ENCODE results near the gene FAM110A.

Gene FAM110A

DNA sequence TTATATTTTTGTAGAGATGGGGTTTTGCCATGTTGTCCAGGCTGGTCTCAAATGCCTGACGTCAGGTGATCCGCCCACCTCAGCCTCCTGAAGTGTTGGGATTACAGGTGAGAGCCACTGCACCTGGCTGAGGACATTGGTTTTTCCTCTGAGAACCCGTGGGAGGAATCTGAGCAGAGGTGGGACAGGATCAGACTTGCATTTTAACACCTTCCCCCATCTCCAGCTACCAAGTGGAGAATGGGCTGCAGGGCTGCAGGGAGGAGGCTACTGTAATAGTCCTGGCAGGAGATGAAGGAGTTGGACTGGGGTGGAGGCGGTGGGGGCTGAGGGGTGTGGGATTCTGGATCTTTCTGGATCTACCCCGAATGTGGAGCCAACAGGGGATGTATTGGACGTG, 24.5 kb downstream of the FAM110A start:
- Histone ChIP-seq H3K9ac (ENCODE audit: low read depth, low read length) (no peak overlapping the region), H3K4me3 (ENCODE audit: low read length) (no peak overlapping the region), H3K4me1 (ENCODE audit: insufficient read depth, low read length) (no peaks in the 10 kb centered on the region), H3K27ac (ENCODE audit: low read depth, low read length) (no peak overlapping the region), H3K9me3 (ENCODE audit: insufficient read depth, low read depth, low read length) (no peaks in the 10 kb centered on the region), H3K36me3 (ENCODE audit: insufficient read depth, low read length) (no peaks in the 10 kb centered on the region), H3K27me3 (ENCODE audit: insufficient read depth, low read length) (no peaks in the 10 kb centered on the region)
- WGBS, result 86% methylated on average over 6 of the region's 6 CpGs

DNA sequence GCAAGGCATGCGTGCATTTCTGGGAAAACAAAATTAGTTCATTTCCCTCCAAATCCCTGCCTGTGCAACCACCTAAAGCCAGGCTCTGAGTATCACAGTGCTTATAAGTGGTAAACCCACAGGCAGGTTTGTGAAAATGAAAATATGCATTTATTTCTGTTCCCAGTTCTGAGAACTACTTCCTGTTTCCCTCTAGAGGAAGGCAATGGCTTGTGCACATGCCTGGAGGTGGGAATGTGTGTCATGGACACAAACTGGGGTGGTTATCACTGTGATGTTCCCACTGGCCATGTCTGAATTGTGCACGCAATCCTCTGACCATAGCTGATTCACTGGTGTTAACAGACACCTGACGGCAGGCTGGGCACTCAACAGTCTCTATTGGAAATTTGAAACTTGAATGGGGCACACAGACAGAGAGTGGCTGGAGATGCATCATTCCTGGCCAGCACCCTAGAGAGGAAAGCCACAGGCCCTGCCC, 26.3 kb downstream of the FAM110A start:
- Histone ChIP-seq H3K27me3 (ENCODE audit: insufficient read depth, low read length) (no peaks in the 10 kb centered on the region), H3K4me3 (ENCODE audit: low read length) (no peak overlapping the region), H3K27ac (ENCODE audit: low read depth, low read length) (no peak overlapping the region), H3K4me1 (ENCODE audit: insufficient read depth, low read length) (no peaks in the 10 kb centered on the region), H3K9ac (ENCODE audit: low read depth, low read length) (no peak overlapping the region), H3K9me3 (ENCODE audit: insufficient read depth, low read depth, low read length) (no peaks in the 10 kb centered on the region), H3K36me3 (ENCODE audit: insufficient read depth, low read length) (no peaks in the 10 kb centered on the region)
- WGBS, result 58% methylated on average over 3 of the region's 3 CpGs

DNA sequence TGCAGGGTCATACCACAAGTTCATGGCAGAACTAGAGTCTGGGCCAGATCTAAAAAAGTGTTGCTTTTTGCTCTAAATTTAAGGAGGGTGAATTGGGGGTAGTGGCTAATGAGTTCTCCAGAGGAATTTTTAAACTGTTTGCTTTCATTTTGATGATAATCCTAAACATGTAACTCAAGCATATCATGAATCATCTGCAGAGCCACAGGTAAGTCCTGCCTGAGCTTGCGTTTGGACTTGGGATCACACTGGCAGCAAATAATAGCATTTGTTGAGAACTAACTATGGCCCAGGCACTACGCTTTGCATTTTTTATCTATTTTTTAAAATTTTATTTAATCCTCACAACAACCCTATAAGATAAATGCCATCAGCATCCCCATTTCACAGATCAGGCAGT, 27.4 kb downstream of the FAM110A start:
- 92% methylated on average over 2 of the region's 2 CpGs for WGBS
- Histone ChIP-seq H3K9ac (ENCODE audit: low read depth, low read length) (no peak overlapping the region), H3K9me3 (ENCODE audit: insufficient read depth, low read depth, low read length) (no peaks in the 10 kb centered on the region), H3K4me3 (ENCODE audit: low read length) (no peak overlapping the region), H3K4me1 (ENCODE audit: insufficient read depth, low read length) (no peaks in the 10 kb centered on the region), H3K27ac (ENCODE audit: low read depth, low read length) (no peak overlapping the region), H3K36me3 (ENCODE audit: insufficient read depth, low read length) (no peaks in the 10 kb centered on the region), H3K27me3 (ENCODE audit: insufficient read depth, low read length) (no peaks in the 10 kb centered on the region)

DNA sequence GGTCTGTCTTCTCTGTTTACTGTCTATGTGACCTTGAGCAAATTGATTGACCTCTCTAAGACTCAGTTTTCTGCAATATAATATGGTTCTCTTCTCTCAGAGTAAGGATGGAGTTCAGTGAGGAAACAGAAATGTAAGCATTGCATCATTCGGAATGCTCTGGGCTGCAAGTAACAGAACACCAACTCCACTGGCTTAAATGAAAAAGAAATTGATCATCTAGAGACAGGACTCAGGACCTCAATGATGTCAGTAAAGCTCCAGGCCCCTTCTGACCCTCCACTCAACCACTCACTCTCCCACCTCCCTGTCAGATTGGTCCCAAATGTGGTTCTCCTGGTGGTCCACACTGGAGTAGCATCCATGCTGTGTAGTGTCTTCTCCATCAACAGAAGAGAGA, 31.9 kb downstream of the FAM110A start:
- H3K4me3 ChIP-seq (ENCODE audit: low read length), result no peak overlapping the region
- H3K27ac ChIP-seq (ENCODE audit: low read depth, low read length), result no peak overlapping the region
- no peaks in the 10 kb centered on the region for H3K4me1 ChIP-seq (ENCODE audit: insufficient read depth, low read length)
- no peaks in the 10 kb centered on the region for H3K36me3 ChIP-seq (ENCODE audit: insufficient read depth, low read length)
- no peak overlapping the region for H3K9ac ChIP-seq (ENCODE audit: low read depth, low read length)
- H3K9me3 ChIP-seq (ENCODE audit: insufficient read depth, low read depth, low read length), result no peaks in the 10 kb centered on the region
- H3K27me3 ChIP-seq (ENCODE audit: insufficient read depth, low read length), result no peaks in the 10 kb centered on the region; the same call in 1 of the 2 replicates
- WGBS, result 80% methylated on average over 1 of the region's 1 CpG

DNA sequence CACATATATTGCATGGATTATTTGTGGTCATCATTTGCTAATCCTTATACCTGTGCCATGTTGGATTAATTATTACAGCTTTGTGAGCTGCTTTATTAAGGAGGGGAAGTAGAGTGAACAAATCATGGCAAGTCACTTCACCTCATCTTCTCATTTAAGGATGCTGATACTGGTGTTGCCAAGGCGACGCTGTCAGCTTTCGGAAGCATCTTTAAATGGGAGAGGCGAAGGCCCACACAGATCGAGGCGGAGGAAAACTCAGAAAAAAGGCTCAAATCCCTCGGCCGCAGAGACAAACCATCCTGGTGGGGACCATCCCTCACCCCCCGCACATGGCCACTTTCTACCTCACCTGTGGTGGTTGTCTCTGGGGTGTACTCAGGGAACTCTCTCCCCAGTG, 34.8 kb downstream of the FAM110A start:
- Histone ChIP-seq H3K36me3 (ENCODE audit: insufficient read depth, low read length) (no peaks in the 10 kb centered on the region), H3K9ac (ENCODE audit: low read depth, low read length) (no peak overlapping the region), H3K27me3 (ENCODE audit: insufficient read depth, low read length) (no peaks in the 10 kb centered on the region; the same call in 1 of the 2 replicates), H3K27ac (ENCODE audit: low read depth, low read length) (no peak overlapping the region), H3K4me3 (ENCODE audit: low read length) (no peak overlapping the region), H3K9me3 (ENCODE audit: insufficient read depth, low read depth, low read length) (no peaks in the 10 kb centered on the region), H3K4me1 (ENCODE audit: insufficient read depth, low read length) (peaks cover under 1% of the 10 kb centered on the region; the same call in 1 of the 2 replicates)
- WGBS, result 86% methylated on average over 9 of the region's 9 CpGs

DNA sequence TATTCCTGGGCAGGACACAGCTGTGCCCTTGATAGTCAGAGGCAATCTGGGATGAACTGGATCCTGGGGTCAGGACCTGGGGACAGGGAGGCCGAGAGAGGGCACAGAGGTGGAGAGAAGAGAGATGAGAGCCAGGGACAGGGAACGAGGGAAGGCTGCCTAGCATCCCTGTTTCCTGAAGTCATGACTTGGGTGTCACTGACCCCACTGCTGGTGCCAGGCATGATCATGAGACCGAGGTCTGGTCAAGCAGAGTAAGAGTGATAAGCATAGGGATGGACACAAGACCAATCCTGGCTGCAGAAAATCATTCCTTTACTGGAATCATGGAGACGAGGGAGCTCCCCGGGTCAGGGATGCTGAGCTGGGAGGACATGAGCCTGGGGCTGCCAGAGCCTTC, 36.1 kb downstream of the FAM110A start:
- no peak overlapping the region for H3K4me3 ChIP-seq (ENCODE audit: low read length)

DNA sequence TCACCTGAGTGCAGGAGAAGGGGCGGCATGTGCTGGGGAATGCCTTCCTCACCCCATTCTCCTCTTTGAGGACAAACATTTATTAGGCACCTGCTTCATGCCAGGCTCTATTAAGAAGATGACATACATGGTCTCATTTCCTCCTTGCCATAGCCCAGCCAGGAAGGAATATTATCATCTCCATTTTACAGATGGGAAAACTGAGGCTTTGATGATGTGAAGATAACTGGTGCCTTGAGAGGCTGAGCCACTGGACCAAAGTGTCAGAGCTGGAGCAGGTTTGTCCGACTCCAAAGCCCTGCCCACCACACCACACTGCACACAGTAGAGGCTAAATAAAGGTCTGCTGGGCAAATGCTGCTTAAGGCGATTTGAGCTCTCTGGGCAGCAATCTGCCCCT, 37.2 kb downstream of the FAM110A start:
- Histone ChIP-seq H3K27ac (ENCODE audit: low read depth, low read length) (no peak overlapping the region), H3K27me3 (ENCODE audit: insufficient read depth, low read length) (no peaks in the 10 kb centered on the region; the same call in 1 of the 2 replicates), H3K4me1 (ENCODE audit: insufficient read depth, low read length) (peaks cover 3% of the 10 kb centered on the region; the same call in 1 of the 2 replicates), H3K9ac (ENCODE audit: low read depth, low read length) (no peak overlapping the region), H3K4me3 (ENCODE audit: low read length) (no peak overlapping the region), H3K36me3 (ENCODE audit: insufficient read depth, low read length) (no peaks in the 10 kb centered on the region), H3K9me3 (ENCODE audit: insufficient read depth, low read depth, low read length) (no peaks in the 10 kb centered on the region)
- WGBS, result 86% methylated on average over 3 of the region's 3 CpGs

More for the DNA sequence above, 36.1 kb downstream of the FAM110A start:
- Histone ChIP-seq H3K9me3 (ENCODE audit: insufficient read depth, low read depth, low read length) (no peaks in the 10 kb centered on the region), H3K9ac (ENCODE audit: low read depth, low read length) (no peak overlapping the region), H3K4me1 (ENCODE audit: insufficient read depth, low read length) (peaks cover 3% of the 10 kb centered on the region; the same call in 1 of the 2 replicates), H3K27ac (ENCODE audit: low read depth, low read length) (no peak overlapping the region), H3K36me3 (ENCODE audit: insufficient read depth, low read length) (no peaks in the 10 kb centered on the region), H3K27me3 (ENCODE audit: insufficient read depth, low read length) (no peaks in the 10 kb centered on the region; the same call in 1 of the 2 replicates)
- WGBS, result 84% methylated on average over 5 of the region's 5 CpGs

DNA sequence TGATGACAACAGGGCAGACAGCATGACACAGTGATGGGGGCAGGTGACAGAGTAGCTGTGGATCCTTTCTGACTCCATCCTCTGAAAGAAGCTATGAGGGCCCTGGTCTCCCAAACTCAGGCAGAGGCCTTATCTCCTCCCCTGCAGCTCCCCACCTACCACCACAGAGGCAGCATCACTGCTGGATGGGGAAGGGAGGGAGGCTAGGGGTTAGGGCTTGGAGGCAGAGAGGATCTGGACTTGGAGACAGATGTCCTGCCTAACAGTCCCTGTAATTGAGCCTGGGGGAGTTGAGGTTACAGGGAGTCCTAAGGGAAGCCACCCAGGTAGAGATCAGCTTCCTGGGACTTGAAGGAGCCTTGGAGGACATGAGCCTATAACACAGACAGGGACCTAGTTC, 37.9 kb downstream of the FAM110A start:
- H3K4me1 ChIP-seq (ENCODE audit: insufficient read depth, low read length), result peaks cover 3% of the 10 kb centered on the region; the same call in 1 of the 2 replicates
- no peak overlapping the region for H3K4me3 ChIP-seq (ENCODE audit: low read length)
- no peaks in the 10 kb centered on the region for H3K36me3 ChIP-seq (ENCODE audit: insufficient read depth, low read length)
- H3K9ac ChIP-seq (ENCODE audit: low read depth, low read length), result no peak overlapping the region
- no peaks in the 10 kb centered on the region for H3K9me3 ChIP-seq (ENCODE audit: insufficient read depth, low read depth, low read length)
- no peaks in the 10 kb centered on the region; the same call in 1 of the 2 replicates for H3K27me3 ChIP-seq (ENCODE audit: insufficient read depth, low read length)
- no peak overlapping the region for H3K27ac ChIP-seq (ENCODE audit: low read depth, low read length)

DNA sequence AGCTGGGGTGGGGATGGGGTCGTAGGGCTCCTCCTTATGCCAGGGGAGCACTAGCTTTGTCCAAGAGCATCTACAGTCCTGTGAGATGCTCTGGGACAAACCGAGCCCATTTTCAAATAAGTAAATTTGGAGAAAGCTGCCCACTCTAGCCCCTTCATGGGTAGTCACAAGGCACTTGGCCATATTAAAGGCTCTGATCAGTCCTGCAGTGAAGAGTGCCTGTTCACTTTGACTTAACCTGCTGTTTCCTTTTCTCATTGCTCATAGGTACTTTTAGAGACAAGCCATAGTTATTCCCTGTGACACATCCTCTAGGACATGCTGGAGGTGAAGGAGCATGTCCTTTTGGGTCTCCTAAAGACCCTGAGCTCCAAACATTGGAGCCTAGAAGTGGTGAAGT, 38.4 kb downstream of the FAM110A start:
- H3K27me3 ChIP-seq (ENCODE audit: insufficient read depth, low read length), result no peaks in the 10 kb centered on the region; the same call in 1 of the 2 replicates
- H3K4me1 ChIP-seq (ENCODE audit: insufficient read depth, low read length), result peaks cover 3% of the 10 kb centered on the region; the same call in 1 of the 2 replicates
- no peak overlapping the region for H3K27ac ChIP-seq (ENCODE audit: low read depth, low read length)
- H3K9me3 ChIP-seq (ENCODE audit: insufficient read depth, low read depth, low read length), result no peaks in the 10 kb centered on the region
- 70% methylated on average over 2 of the region's 2 CpGs for WGBS
- H3K9ac ChIP-seq (ENCODE audit: low read depth, low read length), result no peak overlapping the region
- no peak overlapping the region for H3K4me3 ChIP-seq (ENCODE audit: low read length)
- H3K36me3 ChIP-seq (ENCODE audit: insufficient read depth, low read length), result no peaks in the 10 kb centered on the region

DNA sequence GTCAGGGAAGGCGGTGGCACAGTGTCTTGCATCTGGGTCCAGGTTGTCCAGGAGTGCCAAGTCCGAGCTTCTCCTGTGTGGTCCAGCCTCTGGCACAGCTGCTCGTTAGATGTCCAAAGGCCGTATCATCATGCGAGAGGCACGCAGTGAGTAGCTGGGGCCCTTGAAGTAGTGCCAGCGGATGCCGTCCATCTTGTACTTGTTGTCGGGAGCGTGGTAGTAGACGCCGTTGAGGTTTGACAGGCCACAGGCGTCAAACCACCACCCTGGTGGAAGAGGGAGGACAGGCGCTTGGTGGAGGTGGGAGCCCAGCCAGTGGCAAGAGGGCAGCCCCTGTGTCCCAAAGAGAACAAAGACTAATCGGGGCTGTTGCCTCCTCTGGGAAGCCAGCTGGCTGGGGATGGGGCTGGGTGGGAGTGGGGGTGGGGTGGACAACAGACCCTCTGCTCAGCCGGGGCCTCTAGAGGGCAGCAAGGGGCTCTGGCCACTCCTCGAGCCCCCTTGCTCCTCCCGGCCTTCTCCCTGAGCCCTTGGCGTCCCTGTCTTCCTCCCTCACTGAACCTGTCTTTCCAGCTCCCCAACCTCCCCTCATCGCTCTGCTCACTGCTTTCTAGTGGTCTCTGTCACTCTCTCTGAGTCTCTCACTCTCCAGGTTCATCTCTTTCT, 39.5 kb downstream of the FAM110A start:
- WGBS, result 75% methylated on average over 20 of the region's 20 CpGs
- H3K27me3 ChIP-seq (ENCODE audit: insufficient read depth, low read length), result no peaks in the 10 kb centered on the region; the same call in 1 of the 2 replicates
- no peak overlapping the region for H3K27ac ChIP-seq (ENCODE audit: low read depth, low read length)
- no peaks in the 10 kb centered on the region for H3K9me3 ChIP-seq (ENCODE audit: insufficient read depth, low read depth, low read length)
- H3K4me1 ChIP-seq (ENCODE audit: insufficient read depth, low read length), result peaks cover 3% of the 10 kb centered on the region; the same call in 1 of the 2 replicates
- H3K4me3 ChIP-seq (ENCODE audit: low read length), result no peak overlapping the region
- no peaks in the 10 kb centered on the region for H3K36me3 ChIP-seq (ENCODE audit: insufficient read depth, low read length)
- H3K9ac ChIP-seq (ENCODE audit: low read depth, low read length), result no peak overlapping the region

DNA sequence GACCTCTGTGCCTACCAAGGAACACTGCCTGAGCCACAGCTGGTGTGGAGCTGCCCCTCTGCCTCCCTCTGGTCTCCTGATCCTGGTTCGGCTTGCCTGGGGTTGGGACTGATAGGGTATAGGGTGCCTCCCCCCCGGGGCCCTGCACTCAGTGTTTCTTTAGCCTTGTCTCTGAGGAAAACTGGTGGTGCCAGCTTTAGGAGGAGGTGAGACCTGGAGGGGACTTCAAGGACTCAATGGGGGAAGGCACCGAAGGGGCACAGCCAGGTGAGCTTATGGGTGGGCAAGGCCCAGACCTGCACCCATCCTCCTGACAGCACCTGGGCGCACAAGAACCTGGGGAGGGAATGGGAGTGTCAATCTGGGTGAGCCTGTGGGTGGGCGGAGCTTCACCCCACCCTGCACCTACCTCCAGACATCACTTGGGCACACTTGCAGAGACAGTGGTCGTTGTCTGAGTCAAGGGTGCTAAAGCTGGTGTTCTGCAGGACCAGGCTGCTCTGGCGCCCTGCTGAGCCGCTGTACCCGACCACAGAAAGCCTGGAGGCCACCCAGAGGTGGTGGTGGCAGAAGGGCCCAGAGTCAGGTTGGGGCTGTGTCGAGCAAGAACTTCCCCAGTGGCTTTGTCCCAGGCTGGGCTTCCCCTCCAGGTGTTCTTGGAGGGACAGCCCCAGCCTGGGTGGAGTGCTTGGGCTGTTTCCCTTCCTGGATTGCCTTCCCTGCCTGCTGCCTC, 40.5 kb downstream of the FAM110A start:
- Histone ChIP-seq H3K36me3 (ENCODE audit: insufficient read depth, low read length) (no peaks in the 10 kb centered on the region), H3K27me3 (ENCODE audit: insufficient read depth, low read length) (no peaks in the 10 kb centered on the region), H3K4me1 (ENCODE audit: insufficient read depth, low read length) (peaks cover 3% of the 10 kb centered on the region; the same call in 1 of the 2 replicates), H3K9me3 (ENCODE audit: insufficient read depth, low read depth, low read length) (no peaks in the 10 kb centered on the region), H3K9ac (ENCODE audit: low read depth, low read length) (no peak overlapping the region), H3K27ac (ENCODE audit: low read depth, low read length) (no peak overlapping the region), H3K4me3 (ENCODE audit: low read length) (no peak overlapping the region)
- 91% methylated on average over 10 of the region's 10 CpGs for WGBS

Measured in HUES64 (cell line).